DMS53 treated with DMSO at 0.1 percent for 48 hours (cell line): ENCODE results near the gene FAM20C.

Source experiments
- DNase-seq: peaks from one replicate; lab custom pipeline; 2025; ENCODE audit not compliant: unreplicated experiment; lab: John Stamatoyannopoulos, UW

Gene FAM20C

GRCh38 chr7:207418-208129 is 15.2 kb downstream of the FAM20C start:
- DNase-seq: no peak

GRCh38 chr7:208130-208673 is 15.8 kb downstream of the FAM20C start:
- DNase-seq: no peak

GRCh38 chr7:208816-209215 is 16.4 kb downstream of the FAM20C start:
- DNase-seq: no peak

- no peak for DNase-seq
Measured at GRCh38 chr7:209416-209815, 17.0 kb downstream of the FAM20C start.

GRCh38 chr7:209906-210305 is 17.5 kb downstream of the FAM20C start:
- no peak for DNase-seq

- DNase-seq: no peak
Measured at GRCh38 chr7:210401-210925, 18.1 kb downstream of the FAM20C start.

- no peak for DNase-seq
Measured at GRCh38 chr7:211033-211714, 18.8 kb downstream of the FAM20C start.

GRCh38 chr7:211715-212058 is 19.3 kb downstream of the FAM20C start:
- DNase-seq: no peak

GRCh38 chr7:212754-213153 is 20.4 kb downstream of the FAM20C start:
- no peak for DNase-seq

- no peak for DNase-seq
Measured at GRCh38 chr7:213324-213993, 21.1 kb downstream of the FAM20C start.

GRCh38 chr7:214410-215212 is 22.2 kb downstream of the FAM20C start:
- no peak for DNase-seq

GRCh38 chr7:216360-217300 is 24.3 kb downstream of the FAM20C start:
- no peak for DNase-seq

GRCh38 chr7:217781-218180 is 25.4 kb downstream of the FAM20C start:
- DNase-seq: no peak

GRCh38 chr7:218316-218715 is 25.9 kb downstream of the FAM20C start:
- DNase-seq: no peak

- DNase-seq: no peak
Measured at GRCh38 chr7:218896-219580, 26.7 kb downstream of the FAM20C start.

- no peak for DNase-seq
Measured at GRCh38 chr7:219581-220150, 27.3 kb downstream of the FAM20C start.

- DNase-seq: no peak
Measured at GRCh38 chr7:220151-220841, 27.9 kb downstream of the FAM20C start.

GRCh38 chr7:221978-222715 is 29.8 kb downstream of the FAM20C start:
- DNase-seq: no peak
